NCI-H2196 (cell line): ENCODE data around the gene UBE2G1.
"Not testable (repeated sequence)": the region's sequence is repeated elsewhere in the genome, so short reads cannot be mapped to it uniquely, and the experiment has no call there.

Experiments used
- DNase-seq: peaks from one replicate; lab custom pipeline; 2025; ENCODE audit not compliant: unreplicated experiment; lab: John Stamatoyannopoulos, UW

Gene UBE2G1

DNA sequence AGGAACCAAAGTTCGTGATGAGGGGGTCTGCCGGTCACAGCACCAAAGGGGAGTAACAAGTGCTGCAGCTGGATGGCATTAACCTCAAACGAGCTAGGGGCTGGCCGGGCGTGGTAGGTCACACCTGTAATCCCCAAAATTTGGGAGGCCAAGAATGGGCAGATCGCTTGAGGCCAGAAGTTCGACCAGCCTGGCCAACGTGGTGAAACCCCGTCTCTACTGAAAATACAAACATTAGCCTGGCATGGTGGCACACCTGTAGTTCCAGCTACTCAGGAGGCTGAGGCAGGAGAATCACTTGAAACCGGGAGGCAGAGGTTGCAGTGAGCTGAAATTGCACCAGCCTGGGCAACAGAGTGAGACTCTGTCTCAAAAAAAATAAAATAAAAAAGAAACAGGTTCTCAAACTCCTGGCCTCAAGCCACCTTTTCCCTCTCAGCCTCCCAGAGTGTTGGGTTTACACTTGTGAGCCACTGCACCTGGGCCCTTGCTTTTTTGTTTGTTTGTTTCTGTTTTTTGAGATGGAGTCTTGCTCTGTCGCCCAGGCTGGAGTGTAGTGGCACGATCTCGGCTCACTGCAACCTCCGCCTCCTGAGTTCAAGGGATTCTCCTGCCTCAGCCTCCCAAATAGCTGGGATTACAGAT lies 9.4 kb upstream of the UBE2G1 start:
- DNase-seq: not testable (repeated sequence)

DNA sequence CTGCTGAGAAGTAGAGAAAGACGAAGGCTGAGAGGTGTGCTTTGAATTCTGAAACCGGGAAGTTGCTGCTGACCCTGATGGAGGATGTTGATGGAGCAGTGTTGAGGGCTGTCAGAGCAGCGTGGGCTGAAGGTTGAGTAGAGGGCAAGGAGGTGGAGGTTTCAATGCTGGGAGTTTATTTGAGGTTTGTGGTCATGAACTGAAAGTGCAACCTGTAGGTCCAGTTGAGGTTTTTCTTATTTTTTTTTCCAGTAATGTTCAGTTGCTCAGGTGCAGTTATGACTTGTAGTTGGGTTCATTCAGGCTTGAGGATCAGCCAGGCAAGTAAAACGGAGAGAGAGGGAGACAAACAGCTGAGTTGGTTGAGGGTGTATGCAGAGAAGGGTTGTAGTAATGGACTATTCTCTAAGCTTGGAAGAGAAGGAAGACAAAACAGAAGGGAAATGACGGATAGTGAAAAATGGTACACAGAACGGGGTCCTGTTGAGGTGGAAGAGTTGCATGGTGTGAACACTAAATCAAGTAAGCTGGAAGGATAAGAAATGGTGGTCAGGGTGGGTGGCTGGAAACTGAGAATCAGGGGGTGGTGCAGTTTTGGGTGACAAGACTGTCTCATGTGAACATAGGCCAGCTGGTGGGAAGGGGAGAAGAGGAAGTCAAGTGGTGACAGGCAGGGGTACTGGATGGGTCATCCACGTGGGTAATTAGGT lies 8.7 kb upstream of the UBE2G1 start:
- no peak for DNase-seq

DNA sequence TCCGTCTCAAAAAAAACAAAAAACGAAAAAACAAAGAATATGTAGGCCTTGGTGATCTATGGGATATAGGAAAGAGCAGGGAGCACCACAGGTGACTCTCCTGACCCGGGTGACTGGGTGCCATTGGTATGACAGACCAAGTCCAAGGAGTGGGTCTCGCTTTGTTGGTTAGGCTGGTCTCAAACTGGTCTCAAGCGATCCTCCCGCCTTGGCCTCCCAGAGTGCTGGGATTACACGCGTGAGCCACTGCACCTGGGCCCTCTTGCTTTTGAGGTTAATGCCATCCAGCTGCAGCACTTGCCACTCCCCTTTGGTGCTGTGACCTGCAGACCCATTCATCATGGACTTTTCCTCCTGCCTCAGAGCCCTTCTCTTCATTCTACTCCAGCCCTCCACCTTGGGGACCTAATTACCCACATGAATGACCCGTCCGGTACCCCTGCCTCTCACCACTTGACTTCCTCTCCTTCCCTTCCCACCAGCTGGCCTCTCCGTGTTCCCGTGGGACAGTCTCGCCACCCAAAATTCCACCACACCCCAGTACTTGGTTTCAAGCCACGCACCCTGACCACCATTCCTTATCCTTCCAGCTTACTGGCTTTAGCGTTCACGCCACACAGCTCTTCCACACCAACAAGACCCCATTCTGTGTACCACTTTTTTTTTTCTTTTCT lies 3.2 kb upstream of the UBE2G1 start:
- no peak for DNase-seq

DNA sequence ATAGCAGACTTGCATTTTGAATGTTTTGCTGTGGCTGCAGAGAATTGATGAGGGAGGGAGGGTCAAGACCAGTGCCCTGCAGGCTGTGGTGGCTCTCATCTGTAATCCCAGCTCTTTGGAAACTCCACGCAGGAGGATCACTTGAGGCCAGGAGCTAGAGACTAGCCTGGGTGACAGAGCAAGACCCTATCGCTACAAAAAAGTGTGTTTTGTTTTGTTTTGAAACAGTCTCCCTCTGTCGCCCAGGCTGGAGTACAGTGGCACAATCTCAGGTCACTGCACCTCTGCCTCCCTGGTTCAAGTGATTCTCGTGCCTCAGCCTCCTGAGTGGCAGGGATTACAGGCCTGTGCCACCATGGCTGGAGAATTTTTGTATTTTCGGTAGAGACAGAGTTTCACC lies 1.9 kb upstream of the UBE2G1 start:
- no peak for DNase-seq

DNA sequence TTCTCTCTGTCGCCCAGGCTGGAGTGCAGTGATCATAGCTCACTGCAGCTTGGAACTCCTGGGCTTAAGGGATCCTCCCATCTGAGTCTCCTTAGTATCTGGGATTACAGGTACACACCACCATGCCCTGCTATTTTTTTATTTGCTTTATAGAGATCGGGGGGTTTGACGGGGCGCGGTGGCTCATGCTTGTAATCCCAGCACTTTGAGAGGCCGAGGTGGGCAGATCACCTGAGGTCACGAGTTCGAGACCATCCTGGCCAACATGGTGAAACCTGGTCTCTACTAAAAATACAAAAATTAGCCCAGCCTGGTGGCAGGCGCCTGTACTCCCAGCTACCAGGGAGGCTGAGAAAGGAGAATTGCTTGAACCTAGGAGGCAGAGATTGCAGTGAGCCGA lies 702 bp upstream of the UBE2G1 start:
- DNase-seq: not testable (repeated sequence)

DNA sequence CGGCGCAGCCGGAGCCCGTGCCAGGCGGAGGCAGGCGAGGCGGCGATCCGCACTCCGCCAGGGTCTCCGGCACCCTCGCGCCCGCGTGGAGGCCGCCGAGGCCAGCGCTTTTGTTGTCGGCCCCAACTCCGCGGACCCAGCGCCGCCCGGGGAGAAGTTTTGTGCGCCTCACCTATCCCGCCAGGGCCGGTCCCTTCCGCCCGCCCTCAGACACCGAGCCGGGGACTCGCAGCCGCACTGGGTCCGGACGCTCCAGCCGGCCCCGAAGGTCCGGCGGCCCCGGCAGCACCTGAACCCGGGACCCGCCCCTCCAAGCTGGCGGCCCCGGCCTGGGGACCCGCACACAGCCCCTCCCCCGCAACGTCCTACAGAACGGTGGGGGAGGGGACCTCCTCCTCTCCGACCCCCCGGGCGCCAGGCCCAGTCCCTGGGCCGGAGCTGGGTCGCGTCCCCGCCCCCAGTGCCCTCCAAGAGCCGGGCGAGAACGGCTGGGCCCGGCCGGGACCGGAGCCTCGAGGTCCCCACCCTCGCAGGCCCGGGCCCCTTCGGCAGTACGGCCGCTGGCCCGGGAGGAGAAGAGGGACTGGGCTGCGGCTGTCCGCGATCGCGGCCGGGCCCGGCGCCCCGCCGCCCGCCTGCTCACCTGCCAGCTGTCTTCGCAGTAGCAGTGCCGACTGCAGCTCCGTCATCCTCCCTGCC lies 698 bp downstream of the UBE2G1 start:
- no peak for DNase-seq

DNA sequence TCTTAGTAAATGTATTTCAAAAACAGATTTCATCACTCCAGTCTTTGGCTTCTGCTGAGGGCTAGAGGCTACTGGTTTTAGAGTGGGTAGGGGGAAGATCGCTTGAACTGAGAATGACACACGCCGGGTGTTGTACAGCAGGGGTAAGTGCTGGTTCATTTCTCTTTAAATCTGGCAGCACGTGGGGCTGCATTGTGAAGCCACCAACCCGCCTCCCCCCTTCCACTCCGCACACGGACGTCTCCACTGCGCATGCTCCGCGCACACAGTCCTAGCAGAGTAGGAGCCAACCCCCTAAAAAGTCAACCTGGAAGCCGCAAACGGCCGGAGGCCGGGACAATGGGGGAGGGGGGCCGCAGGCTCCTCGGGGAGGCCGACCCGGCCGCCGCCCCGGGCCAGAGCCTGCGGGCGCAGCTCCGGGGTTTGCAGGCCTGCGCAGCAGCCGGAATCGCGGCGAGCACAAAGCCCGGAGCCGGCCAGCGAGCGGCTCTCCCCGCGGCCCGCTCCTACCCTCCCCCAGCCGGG lies 1.3 kb downstream of the UBE2G1 start:
- peak; percentile 77 for DNase-seq

DNA sequence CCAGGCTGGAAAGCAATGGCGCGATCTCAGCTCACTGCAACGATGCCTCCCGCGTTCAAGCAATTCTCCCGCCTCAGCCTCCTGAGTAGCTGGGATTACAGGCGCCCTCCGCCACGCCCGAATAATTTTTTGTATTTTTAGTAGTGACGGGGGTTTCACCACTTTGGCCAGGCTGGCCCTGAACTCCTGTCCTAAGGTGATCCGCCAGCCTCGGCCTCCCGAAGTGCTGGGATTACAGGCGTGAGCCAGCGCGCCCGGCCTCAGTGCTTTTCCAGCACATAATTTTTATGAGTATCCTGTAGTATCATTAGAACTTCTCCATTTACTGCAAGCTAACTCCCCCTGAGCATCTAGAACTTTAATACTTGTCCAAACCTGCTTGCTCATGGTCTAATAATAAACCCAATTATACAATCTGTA lies 1.8 kb downstream of the UBE2G1 start:
- DNase-seq: no peak

DNA sequence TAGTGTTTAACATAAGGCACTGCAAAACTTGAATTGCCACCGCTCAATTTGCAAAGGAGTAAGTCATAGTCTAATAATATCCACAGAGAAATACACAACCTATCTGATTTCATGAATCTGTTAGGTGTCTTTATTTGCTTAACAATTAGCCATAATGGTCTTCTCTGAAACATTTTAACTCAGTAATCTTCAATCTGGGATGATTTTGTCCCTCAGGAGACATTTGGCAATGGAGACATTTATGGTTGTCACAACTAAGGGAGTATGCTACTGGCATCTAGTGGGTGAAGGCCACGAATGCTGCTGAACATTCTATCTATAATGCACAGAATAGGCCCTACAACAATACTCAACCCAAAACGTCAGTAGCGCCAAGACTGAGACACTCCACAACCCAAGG lies 4.3 kb downstream of the UBE2G1 start:
- DNase-seq: peak; percentile 24

DNA sequence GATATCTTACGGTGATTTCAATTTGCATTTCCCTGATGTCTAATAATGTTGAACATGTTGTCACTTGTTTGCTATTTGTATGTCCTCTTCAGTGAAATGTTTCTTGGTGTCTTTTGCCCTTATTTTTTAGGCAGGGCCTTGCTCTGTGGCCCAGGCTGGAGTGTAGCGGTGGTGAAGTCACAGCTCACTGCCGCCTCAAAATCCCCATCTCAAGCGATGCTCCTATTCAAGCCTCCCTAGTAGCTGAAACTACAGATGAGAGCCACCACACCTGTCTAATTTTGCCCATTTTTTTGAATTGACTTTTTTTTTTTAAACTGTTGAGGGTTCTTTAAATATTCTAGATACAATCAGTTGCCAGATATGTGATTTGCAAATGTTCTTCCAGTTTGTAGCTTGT lies 8.3 kb downstream of the UBE2G1 start:
- DNase-seq: no peak

DNA sequence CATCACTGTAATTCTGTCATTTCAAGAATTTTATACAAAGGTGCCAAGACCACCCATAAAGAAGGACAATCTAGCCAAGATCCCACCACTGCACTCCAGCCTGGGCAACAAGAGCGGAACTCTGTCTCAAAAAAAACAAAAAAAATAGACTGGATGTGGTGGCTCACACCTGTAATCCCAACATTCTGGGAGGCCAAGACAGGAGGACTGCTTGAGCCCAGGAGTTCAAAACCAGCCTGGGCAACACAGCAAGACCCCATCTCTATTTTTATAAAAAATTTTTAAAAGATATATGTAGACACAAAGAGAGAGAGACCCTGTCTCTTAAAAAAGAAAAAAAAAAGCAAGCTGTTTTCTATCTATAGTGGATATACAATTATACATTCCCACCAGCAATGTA lies 8.8 kb downstream of the UBE2G1 start:
- no peak for DNase-seq

DNA sequence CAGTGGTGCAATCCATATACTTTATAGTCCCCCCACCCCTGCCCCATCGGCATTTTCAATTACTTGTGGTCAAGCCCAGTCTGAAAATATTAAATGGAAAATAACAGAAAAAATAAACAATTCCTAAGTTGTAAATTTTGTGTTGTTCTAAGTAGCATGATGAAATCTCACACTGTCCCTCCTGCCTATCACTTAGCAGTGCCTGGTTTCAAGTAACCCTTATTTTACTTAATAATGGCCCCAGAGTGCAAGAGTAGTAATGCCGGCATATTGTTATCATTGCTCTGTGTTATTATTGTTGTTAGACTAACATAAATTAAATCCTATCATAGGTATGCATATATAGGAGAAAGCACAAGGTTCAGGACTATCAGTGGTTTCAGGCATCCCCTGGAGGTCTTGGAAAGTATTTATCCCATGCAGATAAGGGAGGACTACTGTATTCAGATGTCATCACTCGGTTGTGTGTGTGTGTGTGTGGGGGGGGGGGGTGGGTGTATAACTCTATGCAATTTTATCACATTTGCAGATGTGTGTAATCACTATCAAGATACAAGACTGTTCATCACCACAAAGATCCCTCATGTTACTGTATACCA lies 9.3 kb downstream of the UBE2G1 start:
- DNase-seq: no peak

DNA sequence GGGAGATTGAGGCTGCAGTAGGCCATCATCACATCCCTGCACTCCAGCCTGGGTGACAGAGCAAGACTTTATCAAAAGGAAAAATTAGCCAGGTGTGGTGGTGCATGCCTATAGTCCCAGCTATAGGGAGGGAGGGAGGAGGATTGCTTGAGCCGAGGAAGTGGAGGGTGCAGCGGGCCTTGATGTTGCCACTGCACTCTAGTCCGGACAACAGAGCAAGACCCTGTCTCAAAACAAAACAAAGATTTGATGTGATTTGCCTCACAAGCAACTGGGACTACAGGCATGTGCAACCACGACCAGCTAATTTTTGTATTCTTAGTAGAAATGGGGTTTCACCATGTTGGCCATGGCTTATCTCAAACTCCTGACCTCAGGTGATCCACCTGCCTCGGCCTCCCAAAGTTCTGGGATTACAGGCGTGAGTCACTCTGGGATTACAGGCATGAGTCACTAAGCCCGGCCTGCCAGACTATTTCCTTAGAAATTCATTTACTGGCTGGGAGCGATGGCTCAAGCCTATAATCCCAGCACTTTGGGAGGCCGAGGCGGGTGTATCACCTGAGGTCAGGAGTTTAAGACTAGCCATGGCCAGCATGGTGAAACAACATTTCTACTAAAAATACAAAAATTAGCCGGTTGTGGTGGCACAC lies 11.5 kb downstream of the UBE2G1 start:
- DNase-seq: no peak

DNA sequence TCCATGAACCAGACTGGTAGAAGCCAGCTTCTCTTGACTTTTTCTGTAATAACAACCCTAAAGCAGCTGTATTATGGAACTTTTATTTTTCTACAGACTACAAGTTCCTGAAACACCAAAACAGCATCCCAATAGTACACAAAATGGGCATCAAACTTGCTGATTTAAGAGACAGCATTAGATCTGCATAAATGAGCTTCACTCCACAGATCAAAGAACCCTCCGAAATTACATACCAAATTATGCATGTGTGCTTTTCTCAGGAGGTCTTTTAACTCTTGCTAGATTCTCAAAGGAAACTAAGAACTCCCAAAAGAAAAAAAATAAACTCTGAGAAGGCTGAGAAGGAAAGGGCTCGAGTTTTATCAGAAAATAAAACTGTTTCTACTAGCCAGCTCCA lies 12.3 kb downstream of the UBE2G1 start:
- DNase-seq: no peak

DNA sequence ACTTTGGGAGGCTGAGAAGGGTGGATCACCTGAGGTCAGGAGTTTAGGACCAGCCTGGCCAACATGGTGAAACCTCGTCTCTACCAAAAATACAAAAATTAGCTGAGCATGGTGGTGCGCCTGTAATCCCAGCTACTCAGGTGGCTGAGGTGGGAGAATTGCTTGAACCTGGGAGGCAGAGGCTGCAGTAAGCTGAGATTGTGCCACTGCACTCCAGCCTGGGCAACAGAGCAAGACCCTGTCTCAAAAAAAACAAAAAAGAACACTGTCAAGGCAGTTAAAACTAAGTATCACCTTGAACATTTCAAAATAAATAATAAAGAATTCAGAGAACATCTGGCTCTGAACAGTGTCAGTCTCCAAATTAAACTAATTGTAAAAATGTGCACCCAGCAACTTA lies 16.3 kb downstream of the UBE2G1 start:
- DNase-seq: not testable (repeated sequence)

DNA sequence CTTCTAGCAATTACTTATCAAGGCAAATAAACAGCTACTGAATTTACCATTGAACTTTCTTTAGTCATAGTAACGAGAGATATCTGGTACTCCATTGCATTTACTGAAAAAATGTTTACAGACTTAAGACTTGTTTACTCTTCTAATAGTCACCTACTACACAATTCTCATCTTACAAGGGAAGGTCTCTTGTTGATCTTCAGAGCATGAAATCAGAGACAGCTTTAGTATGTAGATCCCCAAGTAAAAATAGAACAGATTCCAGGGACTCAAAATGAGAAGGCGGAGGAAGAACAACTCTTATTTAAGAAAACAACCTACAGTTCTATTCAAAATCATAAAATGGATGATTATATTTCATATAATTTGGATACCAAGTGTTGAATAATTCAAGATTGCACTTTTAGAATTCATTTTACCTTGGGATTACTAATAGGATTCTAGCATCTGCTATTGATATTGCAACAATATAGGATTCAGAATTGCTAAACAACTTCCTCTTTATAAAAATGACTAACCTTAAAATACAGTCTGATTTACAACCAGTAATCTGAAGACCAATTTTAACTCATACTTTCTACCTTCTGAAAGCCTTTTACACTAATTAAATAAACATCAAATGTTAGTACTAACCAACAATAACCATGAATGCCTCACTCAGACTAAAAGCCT lies 20.8 kb downstream of the UBE2G1 start:
- DNase-seq: no peak

DNA sequence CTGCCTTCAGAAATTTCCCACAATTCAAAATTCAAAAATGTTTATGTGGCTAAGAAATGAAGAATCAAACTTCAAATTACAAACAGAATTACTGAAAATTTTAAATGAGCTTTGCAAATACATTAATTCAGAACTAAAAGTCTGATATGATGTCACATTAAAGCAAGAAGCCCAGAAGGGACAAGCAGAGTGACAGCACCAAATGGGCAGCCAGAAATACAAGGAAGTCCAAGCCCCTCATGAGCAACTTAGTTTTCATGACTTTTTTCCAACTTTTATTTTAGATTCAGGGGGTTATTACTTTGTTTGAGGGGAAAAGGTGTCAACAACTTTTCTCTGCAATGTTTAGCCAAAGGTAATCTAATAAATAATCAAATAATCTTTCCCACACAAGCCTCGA lies 21.5 kb downstream of the UBE2G1 start:
- DNase-seq: no peak

DNA sequence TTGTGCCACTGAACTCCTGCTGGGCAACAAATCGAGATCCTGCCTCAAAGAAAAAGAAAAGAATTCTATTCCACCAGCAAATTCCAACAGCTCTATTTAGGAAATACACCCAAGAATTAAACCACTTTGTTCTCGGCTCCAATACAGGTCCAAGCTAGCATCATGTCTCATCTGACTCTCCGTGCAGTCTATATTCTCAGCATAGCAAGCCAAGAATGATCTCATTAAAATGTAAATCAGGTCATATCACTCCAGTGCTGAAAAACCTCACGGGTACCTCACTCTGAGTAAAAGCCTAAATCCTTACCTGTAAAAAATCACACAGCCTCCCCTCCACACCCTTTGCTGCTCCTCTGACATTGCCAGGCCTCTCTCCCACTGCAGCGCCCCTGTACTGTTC lies 23.9 kb downstream of the UBE2G1 start:
- no peak for DNase-seq

DNA sequence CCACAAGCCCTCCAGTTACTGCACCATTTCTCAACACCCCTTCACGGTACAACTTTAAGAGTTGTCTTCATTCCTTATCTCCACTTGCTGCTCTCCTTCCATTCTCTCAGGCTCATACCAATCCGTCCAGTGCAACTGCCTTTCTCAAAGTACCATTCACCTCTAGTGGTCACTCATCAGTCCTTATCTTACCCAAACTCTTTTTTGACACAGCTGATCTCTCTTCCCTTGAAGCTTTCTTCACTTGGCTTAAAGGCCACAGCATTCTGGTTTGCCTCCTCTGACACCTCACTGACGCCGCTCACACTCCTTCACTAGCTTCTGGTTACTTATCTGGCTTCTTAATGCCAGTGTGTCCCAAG lies 24.9 kb downstream of the UBE2G1 start:
- DNase-seq: no peak

DNA sequence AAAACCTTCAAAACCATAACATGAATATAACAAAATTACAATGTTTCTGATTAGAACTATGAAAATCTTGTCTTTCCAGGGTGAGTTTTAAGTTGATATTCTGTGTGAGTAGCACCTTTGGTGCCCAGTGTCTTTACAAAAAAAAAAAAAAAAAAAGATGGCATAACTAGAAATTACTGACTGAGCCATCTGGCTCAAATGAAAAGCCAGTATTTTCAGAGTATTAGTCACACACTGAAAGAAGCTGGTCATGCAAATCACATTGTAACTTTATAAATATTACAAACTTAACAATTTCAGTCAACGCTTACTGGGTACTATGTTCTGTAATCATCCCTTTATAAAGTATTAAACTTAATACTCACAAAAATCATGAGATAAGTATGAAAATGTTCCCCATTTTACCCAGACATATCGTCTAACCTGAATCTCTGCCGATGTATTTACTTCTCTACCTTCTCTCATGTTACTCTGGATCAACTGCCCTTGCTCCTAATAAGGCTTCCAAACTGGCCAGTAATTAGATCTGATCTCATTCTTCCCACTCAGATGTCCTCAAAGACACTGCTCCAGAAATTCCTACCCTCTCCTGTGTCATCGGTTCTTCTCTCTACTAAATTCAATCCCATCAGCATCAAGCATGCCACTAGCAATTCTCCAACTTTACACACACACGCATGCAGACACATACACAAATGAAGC lies 25.4 kb downstream of the UBE2G1 start:
- no peak for DNase-seq
